ENCODE measurements around the gene KCTD20.
"Not testable (repeated sequence)": the region's sequence is repeated elsewhere in the genome, so short reads cannot be mapped to it uniquely, and the experiment has no call there.

KCTD20 gene

DNA sequence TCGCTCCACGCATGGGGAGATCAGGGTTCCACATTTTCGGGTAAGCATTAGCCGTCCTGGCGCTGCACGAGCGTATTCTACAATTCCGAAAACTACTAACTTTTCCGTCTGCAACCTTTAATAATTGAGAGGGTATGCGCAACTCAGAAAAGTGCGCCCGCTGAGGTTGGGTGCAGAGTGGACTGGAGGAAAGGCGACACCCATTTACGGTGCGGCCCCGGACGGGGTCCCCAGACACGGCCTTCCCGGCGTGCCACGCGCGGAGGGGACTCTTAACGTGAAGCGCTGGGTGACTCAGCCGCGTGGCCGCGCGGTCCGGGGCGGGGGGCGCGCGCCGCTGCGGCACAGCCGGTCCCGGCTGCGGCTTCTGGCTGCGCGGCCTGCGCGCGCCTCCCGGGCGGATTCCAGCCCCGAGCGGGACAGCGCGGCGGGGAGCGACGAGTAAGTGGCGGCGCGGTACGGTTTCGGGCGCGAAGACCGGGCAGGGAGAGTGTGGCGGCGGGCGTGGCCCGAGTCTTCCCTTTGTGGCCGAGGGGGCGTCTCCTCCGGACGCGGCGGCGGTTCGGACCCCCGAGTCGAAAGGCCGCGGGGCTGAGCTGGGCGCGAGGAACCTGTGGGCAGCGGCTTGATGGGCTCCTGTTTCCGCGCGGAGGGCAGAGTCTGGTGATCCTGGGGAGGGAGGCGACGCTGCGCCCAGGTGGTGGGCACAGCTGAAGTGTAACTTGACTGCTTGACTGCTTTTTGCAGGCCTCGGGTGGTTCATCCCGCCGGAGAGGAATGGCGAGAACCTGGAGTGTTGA lies at the start of gene KCTD20, which contains the start of gene PXT1:
TSS of gene KCTD20 (plus strand) at position 330 of the 800 bp plus-strand sequence. CDS start 27,098 bp downstream, outside the sequence.
TSS of gene PXT1 (minus strand) at position 184 of the 800 bp plus-strand sequence. CDS start 16,772 bp downstream, outside the sequence.
- TF ChIP-seq POLR2A (IDR thresholded peaks at IDR 0.05; ENCODE audit: extremely low read depth, insufficient read length) (peak; percentile 75), CTCF (IDR thresholded peaks at IDR 0.05; ENCODE audit: low read depth, low read length) (no peak), MYC (IDR thresholded peaks at IDR 0.05; ENCODE audit: low read depth, low read length) (peak; percentile 84)
- TF ChIP-seq, protein P1, sequence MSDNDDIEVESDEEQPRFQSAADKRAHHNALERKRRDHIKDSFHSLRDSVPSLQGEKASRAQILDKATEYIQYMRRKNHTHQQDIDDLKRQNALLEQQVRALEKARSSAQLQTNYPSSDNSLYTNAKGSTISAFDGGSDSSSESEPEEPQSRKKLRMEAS (IDR thresholded peaks at IDR 0.05; ENCODE audit: low read depth, low read length): peak; percentile 78
- peak; percentile 95 for DNase-seq (ENCODE audit: low read depth)
- peak within 1 kb of the TSS; percentile 92 for H3K4me3 ChIP-seq (ENCODE audit: low read depth, low read length)

DNA sequence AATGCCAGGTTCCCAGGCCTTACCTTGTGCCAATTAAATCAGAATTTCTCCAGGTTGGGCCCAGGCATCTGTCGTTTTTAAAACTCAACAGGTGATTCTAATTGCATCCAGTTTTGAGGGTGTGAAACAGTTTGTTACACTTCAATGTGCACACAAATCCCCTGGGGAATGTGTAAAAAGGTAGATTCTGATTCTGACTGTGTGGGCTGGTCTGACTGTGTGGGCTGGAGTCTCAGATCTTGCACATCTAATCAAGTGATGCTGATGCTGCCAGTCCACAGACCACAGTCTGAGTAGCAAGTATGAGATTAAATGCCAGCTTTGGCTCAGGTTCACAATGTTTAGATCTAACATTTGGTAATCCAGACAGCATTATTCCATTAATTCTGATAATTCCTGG lies 42.8 kb upstream of the KCTD20 start:
- no peak for DNase-seq (ENCODE audit: low read depth)
- H3K4me3 ChIP-seq (ENCODE audit: low read depth, low read length): no peak overlapping the region
- TF ChIP-seq CTCF (IDR thresholded peaks at IDR 0.05; ENCODE audit: low read depth, low read length) (no peak), MYC (IDR thresholded peaks at IDR 0.05; ENCODE audit: low read depth, low read length) (no peak), POLR2A (IDR thresholded peaks at IDR 0.05; ENCODE audit: extremely low read depth, insufficient read length) (no peak)
- TF ChIP-seq, protein P1 (IDR thresholded peaks at IDR 0.05; ENCODE audit: low read depth, low read length): no peak

DNA sequence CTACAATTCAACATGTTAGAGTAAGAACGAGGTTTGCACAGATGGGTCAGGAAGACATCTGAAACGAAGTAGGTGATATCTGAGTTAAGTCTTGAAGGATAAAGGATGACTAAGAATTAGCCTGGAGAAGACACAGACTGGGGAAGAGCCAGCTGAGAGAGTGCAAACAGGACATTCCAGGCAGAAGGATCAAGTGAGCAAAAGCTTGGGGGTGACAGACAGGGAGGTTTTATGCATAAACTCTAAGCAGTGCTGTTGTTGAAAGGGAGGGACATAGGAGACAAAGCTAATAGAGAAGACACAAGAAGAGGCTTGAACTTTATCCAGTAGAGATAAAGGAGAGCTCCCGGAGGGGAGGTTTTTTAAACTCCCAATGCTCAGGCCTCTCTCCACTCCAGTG lies 40.3 kb upstream of the KCTD20 start:
- TF ChIP-seq POLR2A (IDR thresholded peaks at IDR 0.05; ENCODE audit: extremely low read depth, insufficient read length) (no peak), MYC (IDR thresholded peaks at IDR 0.05; ENCODE audit: low read depth, low read length) (no peak), CTCF (IDR thresholded peaks at IDR 0.05; ENCODE audit: low read depth, low read length) (no peak)
- TF ChIP-seq, protein P1 (IDR thresholded peaks at IDR 0.05; ENCODE audit: low read depth, low read length): no peak
- DNase-seq (ENCODE audit: low read depth): no peak
- H3K4me3 ChIP-seq (ENCODE audit: low read depth, low read length): no peak overlapping the region

DNA sequence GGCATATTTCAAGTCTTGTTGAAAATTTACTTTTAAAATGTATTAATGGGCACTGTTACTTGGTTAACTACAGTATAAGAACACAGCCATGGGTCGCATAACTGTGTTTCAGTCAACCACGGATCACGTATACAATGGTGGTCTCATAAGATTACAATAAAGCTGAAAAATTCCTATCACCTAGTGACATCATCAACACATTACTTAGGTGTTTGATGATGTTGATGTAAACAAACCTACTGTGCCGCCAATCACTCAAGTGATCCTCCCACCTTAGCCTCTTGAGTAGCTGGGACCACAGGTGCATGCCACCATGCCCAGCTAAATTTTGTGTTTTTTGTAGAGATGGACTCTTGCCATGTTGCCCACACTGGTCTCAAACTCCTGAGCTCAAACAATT lies 38.6 kb upstream of the KCTD20 start:
- no peak for DNase-seq (ENCODE audit: low read depth)
- no peak for TF ChIP-seq POLR2A (IDR thresholded peaks at IDR 0.05; ENCODE audit: extremely low read depth, insufficient read length)
- TF ChIP-seq, protein P1 (IDR thresholded peaks at IDR 0.05; ENCODE audit: low read depth, low read length): no peak
- no peak for TF ChIP-seq CTCF (IDR thresholded peaks at IDR 0.05; ENCODE audit: low read depth, low read length)
- no peak for TF ChIP-seq MYC (IDR thresholded peaks at IDR 0.05; ENCODE audit: low read depth, low read length)

GRCh38 chr6:36409718-36410117 lies 33.1 kb upstream of the KCTD20 start:
- DNase-seq (ENCODE audit: low read depth): not testable (repeated sequence)

More for the DNA sequence above, 38.6 kb upstream of the KCTD20 start:
- no peak overlapping the region for H3K4me3 ChIP-seq (ENCODE audit: low read depth, low read length)

More at GRCh38 chr6:36409718-36410117, 33.1 kb upstream of the KCTD20 start:
- not testable (repeated sequence) for H3K4me3 ChIP-seq (ENCODE audit: low read depth, low read length)
